DOHH2 (cell line): ENCODE data around the gene LSP1.

ENCODE experiments used
- H3F3A ChIP-seq: fragments of 200-600 bp; sonication (generic), shearing (Covaris generic); 2 replicates; pipeline ENCODE4 v1.6.0; 2016; ENCODE audit warnings: antibody characterized with exemption, mild to moderate bottlenecking; ENCODE audit not compliant: control insufficient read depth, insufficient read depth
- H3K27ac ChIP-seq: fragments of 200-600 bp; sonication (generic); 2 replicates; pipeline ENCODE4 v1.5.1; 2014; ENCODE audit warnings: low read depth, mild to moderate bottlenecking, low read length, moderate library complexity
- H3K27me3 ChIP-seq: fragments of 200-600 bp; sonication (generic); 2 replicates; pipeline ENCODE4 v1.6.1; 2014; ENCODE audit warnings: mild to moderate bottlenecking, low read length, mixed read lengths; ENCODE audit not compliant: control insufficient read depth
- H3K36me3 ChIP-seq: fragments of 200-600 bp; sonication (generic); 2 replicates; pipeline ENCODE4 v1.6.1; 2014; ENCODE audit warnings: mild to moderate bottlenecking, low read length, moderate library complexity, mixed read lengths; ENCODE audit not compliant: control insufficient read depth
- H3K4me1 ChIP-seq: fragments of 200-600 bp; sonication (generic); 2 replicates; pipeline ENCODE4 v1.6.1; 2014; ENCODE audit warnings: mild to moderate bottlenecking, low read length, mixed read lengths; ENCODE audit not compliant: control insufficient read depth
- H3K4me2 ChIP-seq: fragments of 200-600 bp; sonication (generic); 2 replicates; pipeline ENCODE4 v1.6.0; 2014; ENCODE audit warnings: mild to moderate bottlenecking, low read length, moderate library complexity
- H3K4me3 ChIP-seq: fragments of 200-600 bp; sonication (generic); 2 replicates; pipeline ENCODE4 v1.5.1; 2014; ENCODE audit warnings: mild to moderate bottlenecking, low read length, mixed read lengths
- H3K79me2 ChIP-seq: fragments of 200-600 bp; sonication (generic); 2 replicates; pipeline ENCODE4 v1.6.1; 2014; ENCODE audit warnings: mild to moderate bottlenecking, low read length, mixed read lengths; ENCODE audit not compliant: control insufficient read depth
- H3K9me2 ChIP-seq: fragments of 200-600 bp; sonication (generic); replicated peaks from 2 replicates; pipeline ENCODE4 v1.6.1; 2014; ENCODE audit warnings: mild to moderate bottlenecking, low read length, mixed read lengths; ENCODE audit not compliant: control insufficient read depth
- H3K9me3 ChIP-seq: fragments of 200-600 bp; sonication (generic); 2 replicates; pipeline ENCODE4 v1.6.1; 2014; ENCODE audit warnings: antibody characterized with exemption, low read length, mixed read lengths; ENCODE audit not compliant: control insufficient read depth, insufficient read depth
- H4K20me1 ChIP-seq: fragments of 200-600 bp; sonication (generic); 2 replicates; pipeline ENCODE4 v1.6.0; 2014; ENCODE audit warnings: low read depth, mild to moderate bottlenecking, antibody characterized with exemption, low read length, moderate library complexity; ENCODE audit not compliant: control insufficient read depth, insufficient read depth
- CTCF ChIP-seq: fragments of 200-600 bp; sonication (generic); IDR thresholded peaks from one replicate; pipeline ENCODE4 v1.5.1; 2014; ENCODE audit warnings: antibody characterized with exemption, mild to moderate bottlenecking, low read depth, low read length; ENCODE audit not compliant: poor library complexity, severe bottlenecking
- EZH2phosphoT487 ChIP-seq: fragments of 200-600 bp; sonication (generic); IDR thresholded peaks from 2 replicates; pipeline ENCODE4 v1.6.1; 2017; ENCODE audit warnings: borderline replicate concordance, mild to moderate bottlenecking, antibody characterized with exemption, low read length, moderate library complexity, mixed read lengths

The LSP1 gene

GRCh38 chr11:1927026-1927847 is 74.4 kb downstream of the LSP1 start:
- Histone ChIP-seq H3K9me2 (no peaks in the 10 kb centered on the region), H3K36me3 (no peaks in the 10 kb centered on the region), H3K27me3 (no peaks in the 10 kb centered on the region)

GRCh38 chr11:1927848-1928469 is 75.1 kb downstream of the LSP1 start:
- no peaks in the 10 kb centered on the region for H3F3A ChIP-seq
- no peak overlapping the region for H3K27ac ChIP-seq
- H3K9me3 ChIP-seq = no peaks in the 10 kb centered on the region
- no peaks in the 10 kb centered on the region for H3K27me3 ChIP-seq
- no peak overlapping the region for H3K4me3 ChIP-seq
- H4K20me1 ChIP-seq = no peaks in the 10 kb centered on the region
- no peaks in the 10 kb centered on the region for H3K79me2 ChIP-seq
- H3K36me3 ChIP-seq = no peaks in the 10 kb centered on the region
- no peaks in the 10 kb centered on the region for H3K4me1 ChIP-seq
- TF ChIP-seq CTCF (no peak), EZH2phosphoT487 (no peak)
- no peak overlapping the region for H3K4me2 ChIP-seq
- no peaks in the 10 kb centered on the region for H3K9me2 ChIP-seq

More at GRCh38 chr11:1927026-1927847, 74.4 kb downstream of the LSP1 start:
- Histone ChIP-seq H3K9me3 (no peaks in the 10 kb centered on the region), H3K27ac (no peak overlapping the region), H3K4me3 (no peak overlapping the region), H3K79me2 (no peaks in the 10 kb centered on the region), H3F3A (no peaks in the 10 kb centered on the region), H4K20me1 (no peaks in the 10 kb centered on the region), H3K4me1 (no peaks in the 10 kb centered on the region), H3K4me2 (no peak overlapping the region)
- TF ChIP-seq CTCF = no peak
- TF ChIP-seq EZH2phosphoT487 = no peak

- Histone ChIP-seq H3K4me1 (no peaks in the 10 kb centered on the region), H3K9me3 (no peaks in the 10 kb centered on the region), H3K79me2 (no peaks in the 10 kb centered on the region), H3K4me3 (no peak overlapping the region), H3F3A (no peaks in the 10 kb centered on the region), H3K9me2 (no peaks in the 10 kb centered on the region), H3K27ac (no peak overlapping the region), H3K27me3 (no peaks in the 10 kb centered on the region), H4K20me1 (no peaks in the 10 kb centered on the region), H3K36me3 (no peaks in the 10 kb centered on the region), H3K4me2 (no peak overlapping the region)
- TF ChIP-seq EZH2phosphoT487 = no peak
- TF ChIP-seq CTCF = no peak
Observed at GRCh38 chr11:1928470-1928890, 75.6 kb downstream of the LSP1 start.
